GF-D8 (cell line): ENCODE results near the gene TOMM22.

ENCODE experiments used
- DNase-seq: peaks from one replicate; lab custom pipeline; 2025; lab: John Stamatoyannopoulos, UW

Gene TOMM22

GRCh38 chr22:38733724-38734381, 52.1 kb downstream of the TOMM22 start:
- DNase-seq, result no peak

DNA sequence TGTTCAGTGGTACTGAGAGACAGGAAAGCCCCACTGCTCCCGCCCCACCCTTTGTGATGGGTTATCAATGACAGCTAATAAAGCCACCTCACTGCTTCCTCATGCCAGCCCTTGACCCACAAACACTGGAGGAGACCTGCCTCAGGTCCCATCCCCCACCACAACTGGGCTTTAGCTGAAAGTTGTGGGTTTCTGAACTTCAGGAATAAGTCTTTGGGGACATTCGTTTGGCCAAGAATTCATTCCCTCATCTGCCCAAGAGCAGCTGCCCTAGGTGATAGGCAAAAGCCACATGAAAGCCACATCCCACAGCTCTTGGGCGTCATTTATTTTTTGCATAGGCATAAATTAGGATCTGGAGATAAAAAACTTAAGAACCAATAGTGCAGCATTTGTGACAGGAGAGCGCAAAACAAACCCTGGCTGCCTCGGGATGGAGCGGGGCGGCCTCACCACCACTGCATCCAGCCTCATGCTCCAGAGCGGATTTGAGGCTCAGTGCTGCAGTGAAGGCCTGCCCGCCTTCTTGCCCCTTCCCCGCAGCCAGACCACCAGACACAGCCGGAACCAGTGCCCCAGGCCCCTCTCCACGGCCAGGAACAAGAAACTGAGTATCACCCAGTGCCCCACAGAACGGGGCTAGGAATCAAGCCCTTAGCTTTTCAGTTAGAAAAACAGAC, 52.8 kb downstream of the TOMM22 start:
- DNase-seq, result no peak
